ENCODE results near the gene PHOX2A.

The PHOX2A gene

DNA sequence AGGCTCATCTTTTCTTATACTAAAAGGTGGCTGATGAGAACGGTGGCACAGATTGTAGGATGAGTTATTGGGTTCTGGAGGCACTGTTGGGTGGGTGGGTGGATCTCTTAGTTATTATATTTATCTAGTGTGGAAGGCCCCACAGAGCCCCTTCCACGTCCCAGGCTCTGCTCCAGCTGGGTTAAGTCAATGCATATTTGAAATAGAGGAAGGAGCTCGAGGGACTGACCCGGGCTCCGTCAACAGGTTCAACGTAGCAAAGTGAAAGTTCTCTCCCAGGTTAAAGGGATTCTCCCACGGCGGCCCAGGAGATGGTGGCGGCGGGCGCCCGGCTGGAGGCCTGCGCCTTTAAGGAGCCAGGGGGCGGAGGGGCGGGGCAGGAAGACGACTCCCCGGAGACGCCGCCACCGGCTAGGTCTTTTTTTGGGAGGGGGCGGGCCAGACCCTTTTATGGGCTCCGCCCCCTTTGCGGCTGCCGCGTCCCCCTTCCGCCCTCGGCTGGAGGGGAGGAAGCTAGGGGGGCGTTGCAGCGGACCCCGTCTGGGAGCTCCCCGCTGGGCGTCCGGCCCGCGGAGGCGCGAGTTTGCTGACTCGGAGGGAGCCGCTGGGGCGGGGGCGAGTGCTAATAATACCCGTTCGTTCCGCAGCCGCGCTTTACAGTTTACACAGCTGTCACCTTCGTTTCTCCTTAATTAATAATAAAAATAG lies 20.9 kb downstream of the PHOX2A start:
- peak overlapping the region; percentile 99 for H3K4me3 ChIP-seq (ENCODE audit: low read depth, low read length)
- TF ChIP-seq, protein P1, sequence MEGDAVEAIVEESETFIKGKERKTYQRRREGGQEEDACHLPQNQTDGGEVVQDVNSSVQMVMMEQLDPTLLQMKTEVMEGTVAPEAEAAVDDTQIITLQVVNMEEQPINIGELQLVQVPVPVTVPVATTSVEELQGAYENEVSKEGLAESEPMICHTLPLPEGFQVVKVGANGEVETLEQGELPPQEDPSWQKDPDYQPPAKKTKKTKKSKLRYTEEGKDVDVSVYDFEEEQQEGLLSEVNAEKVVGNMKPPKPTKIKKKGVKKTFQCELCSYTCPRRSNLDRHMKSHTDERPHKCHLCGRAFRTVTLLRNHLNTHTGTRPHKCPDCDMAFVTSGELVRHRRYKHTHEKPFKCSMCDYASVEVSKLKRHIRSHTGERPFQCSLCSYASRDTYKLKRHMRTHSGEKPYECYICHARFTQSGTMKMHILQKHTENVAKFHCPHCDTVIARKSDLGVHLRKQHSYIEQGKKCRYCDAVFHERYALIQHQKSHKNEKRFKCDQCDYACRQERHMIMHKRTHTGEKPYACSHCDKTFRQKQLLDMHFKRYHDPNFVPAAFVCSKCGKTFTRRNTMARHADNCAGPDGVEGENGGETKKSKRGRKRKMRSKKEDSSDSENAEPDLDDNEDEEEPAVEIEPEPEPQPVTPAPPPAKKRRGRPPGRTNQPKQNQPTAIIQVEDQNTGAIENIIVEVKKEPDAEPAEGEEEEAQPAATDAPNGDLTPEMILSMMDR (IDR thresholded peaks at IDR 0.05; ENCODE audit: control insufficient read depth, extremely low read depth, insufficient read depth) = no peak
- DNase-seq (ENCODE audit: low read depth) = peak; percentile 80

DNA sequence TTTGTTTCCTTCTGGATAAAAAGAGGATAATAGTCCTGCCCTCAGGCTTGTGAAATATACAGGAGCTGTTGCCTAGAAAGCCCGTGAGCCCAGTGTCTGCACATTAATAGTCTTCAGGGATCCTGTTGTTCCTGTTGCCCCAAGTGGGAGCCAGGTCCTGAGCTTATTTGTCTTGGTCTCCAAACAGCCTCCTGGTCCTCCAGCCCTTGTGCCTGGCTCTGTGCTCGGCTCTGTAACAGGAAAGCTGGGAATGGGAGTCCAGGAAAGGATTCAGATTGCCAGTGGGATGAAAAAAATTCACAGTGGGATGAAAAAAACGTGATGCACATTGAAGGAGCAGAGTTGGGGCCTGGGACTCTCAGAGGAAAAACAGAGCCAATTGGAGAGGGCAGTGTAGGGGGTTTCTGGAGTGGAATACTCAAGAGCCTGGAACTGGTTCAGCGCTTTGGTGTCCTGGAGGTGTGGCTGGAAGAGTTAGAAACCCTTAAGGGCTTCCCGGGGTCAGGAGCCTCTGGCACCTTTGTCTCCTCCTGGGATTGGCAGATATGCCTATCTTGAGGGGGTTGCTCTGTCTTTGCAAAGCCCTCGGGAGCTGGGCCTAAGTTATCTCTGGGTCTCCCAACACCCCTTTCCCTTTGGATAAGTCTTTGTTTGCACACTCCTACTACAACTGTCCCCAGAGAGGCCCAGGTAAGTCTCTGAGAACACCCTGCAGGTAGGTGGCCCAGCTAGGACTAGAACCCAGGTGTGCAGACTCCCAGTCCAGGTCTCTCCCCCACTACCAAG lies 21.7 kb downstream of the PHOX2A start:
- no peak for DNase-seq (ENCODE audit: low read depth)
- H3K4me3 ChIP-seq (ENCODE audit: low read depth, low read length) = peak overlapping the region; percentile 99
- TF ChIP-seq, protein P1 (IDR thresholded peaks at IDR 0.05; ENCODE audit: control insufficient read depth, extremely low read depth, insufficient read depth) = no peak

DNA sequence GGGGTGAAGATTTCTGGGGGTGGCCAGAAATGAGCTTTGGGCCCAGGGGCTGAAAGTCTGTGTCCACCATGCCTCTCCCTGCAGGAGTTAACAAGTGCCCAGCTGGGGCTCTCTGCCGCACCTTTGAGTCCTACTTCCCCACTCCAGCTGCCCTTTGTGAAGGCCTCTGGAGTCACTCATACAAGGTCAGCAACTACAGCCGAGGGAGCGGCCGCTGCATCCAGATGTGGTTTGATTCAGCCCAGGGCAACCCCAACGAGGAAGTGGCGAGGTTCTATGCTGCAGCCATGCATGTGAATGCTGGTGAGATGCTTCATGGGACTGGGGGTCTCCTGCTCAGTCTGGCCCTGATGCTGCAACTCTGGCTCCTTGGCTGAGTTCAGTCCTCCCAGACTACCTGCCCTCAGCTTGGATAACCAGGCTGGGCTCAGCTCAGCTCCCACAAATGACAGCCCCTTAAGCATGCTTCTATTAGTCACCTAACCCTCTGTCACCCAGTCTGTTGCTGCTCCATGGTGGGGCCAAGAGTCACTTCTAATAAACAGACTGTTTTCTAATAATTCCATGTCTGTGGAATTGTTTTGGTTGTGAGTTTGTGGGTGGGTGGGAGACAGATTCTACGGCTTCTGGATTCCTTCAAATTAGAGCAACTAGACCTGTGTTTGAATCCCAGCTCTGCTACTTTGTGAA lies 22.4 kb downstream of the PHOX2A start:
- TF ChIP-seq, protein P1 (IDR thresholded peaks at IDR 0.05; ENCODE audit: control insufficient read depth, extremely low read depth, insufficient read depth) = no peak
- no peak for DNase-seq (ENCODE audit: low read depth)
- H3K4me3 ChIP-seq (ENCODE audit: low read depth, low read length) = no peak overlapping the region

DNA sequence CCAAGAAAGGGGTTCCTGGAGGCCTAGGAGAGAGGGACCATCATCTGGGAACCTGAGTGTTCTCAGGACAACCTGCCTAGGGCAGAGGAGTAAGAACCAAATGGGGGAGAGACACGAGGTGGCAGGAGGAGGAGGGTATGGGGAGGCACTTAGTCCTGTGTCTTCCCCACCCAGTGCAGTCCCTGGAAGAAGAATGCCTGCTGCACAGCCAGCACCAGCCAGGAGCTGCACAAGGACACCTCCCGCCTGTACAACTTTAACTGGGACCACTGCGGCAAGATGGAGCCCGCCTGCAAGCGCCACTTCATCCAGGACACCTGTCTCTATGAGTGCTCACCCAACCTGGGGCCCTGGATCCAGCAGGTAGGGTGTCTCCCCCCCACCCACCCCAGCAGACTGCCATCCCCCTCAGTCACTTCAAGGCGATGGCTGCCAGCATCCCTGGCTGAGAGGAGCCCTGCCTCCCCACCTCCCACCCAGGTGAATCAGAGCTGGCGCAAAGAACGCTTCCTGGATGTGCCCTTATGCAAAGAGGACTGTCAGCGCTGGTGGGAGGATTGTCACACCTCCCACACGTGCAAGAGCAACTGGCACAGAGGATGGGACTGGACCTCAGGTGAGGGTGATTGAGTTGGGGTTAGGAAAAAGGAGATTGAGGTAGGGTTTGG lies 23.1 kb downstream of the PHOX2A start:
- no peak overlapping the region for H3K4me3 ChIP-seq (ENCODE audit: low read depth, low read length)
- TF ChIP-seq, protein P1 (IDR thresholded peaks at IDR 0.05; ENCODE audit: control insufficient read depth, extremely low read depth, insufficient read depth) = no peak

DNA sequence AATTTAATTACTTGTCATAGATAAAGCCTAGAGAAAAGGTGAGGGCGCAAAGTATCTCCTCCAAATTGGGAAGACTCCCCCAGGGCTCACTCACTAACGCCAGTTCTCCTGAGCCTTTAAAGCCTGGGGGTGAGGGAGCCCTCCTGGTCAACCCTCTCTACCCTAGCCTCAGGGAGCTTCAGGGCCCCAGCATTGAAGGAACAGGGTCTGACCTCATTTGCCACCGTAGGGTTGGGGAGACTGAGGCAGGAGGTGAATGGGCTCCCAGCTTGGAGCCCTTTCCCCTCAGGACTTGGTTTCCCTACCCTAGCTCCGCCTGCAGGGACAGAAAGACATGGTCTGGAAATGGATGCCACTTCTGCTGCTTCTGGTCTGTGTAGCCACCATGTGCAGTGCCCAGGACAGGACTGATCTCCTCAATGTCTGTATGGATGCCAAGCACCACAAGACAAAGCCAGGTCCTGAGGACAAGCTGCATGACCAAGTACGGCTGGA lies 25.7 kb downstream of the PHOX2A start:
- no peak for DNase-seq (ENCODE audit: low read depth)
- H3K4me3 ChIP-seq (ENCODE audit: low read depth, low read length) = no peak overlapping the region
- TF ChIP-seq, protein P1 (IDR thresholded peaks at IDR 0.05; ENCODE audit: control insufficient read depth, extremely low read depth, insufficient read depth) = no peak

More for the DNA sequence above, 23.1 kb downstream of the PHOX2A start:
- no peak for DNase-seq (ENCODE audit: low read depth)

DNA sequence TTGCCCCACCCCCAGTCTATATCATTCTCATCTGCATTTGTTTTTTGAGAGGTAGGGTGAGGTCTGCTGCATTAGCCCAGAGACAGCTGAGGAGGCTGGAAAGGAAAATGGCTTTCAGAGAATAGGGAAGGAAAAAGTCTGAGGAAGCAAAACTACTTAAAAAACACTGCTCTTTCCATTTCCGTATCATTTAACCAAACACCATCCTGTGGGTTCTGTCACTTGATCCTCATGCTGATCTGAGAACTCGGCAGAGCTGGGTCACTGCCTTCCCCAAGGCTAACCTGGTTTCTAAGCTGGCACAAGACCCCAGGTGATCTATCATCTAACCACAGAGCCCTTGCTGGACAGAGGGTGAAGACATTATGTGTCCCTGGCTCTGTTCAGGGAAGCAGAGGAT lies 26.1 kb downstream of the PHOX2A start:
- TF ChIP-seq, protein P1 (IDR thresholded peaks at IDR 0.05; ENCODE audit: control insufficient read depth, extremely low read depth, insufficient read depth) = no peak
- no peak overlapping the region for H3K4me3 ChIP-seq (ENCODE audit: low read depth, low read length)
- DNase-seq (ENCODE audit: low read depth) = no peak

Measured in LNCaP clone FGC (cell line).